ENCODE results near the gene SMU1.

SMU1 gene

GRCh38 chr9:33030285-33030684 is 46.2 kb downstream of the SMU1 start:
- TF ChIP-seq CTCF (IDR thresholded peaks at IDR 0.05; ENCODE audit: extremely low read depth, missing control alignments) = no peak
- DNase-seq (ENCODE audit: low spot score) = no peak

GRCh38 chr9:33029231-33029786 is 47.2 kb downstream of the SMU1 start:
- DNase-seq (ENCODE audit: low spot score) = no peak

GRCh38 chr9:33025572-33026342 is 50.7 kb downstream of the SMU1 start:
- no peak for TF ChIP-seq CTCF (IDR thresholded peaks at IDR 0.05; ENCODE audit: extremely low read depth, missing control alignments)
- DNase-seq (ENCODE audit: low spot score) = peak; percentile 85

More at GRCh38 chr9:33029231-33029786, 47.2 kb downstream of the SMU1 start:
- no peak for TF ChIP-seq CTCF (IDR thresholded peaks at IDR 0.05; ENCODE audit: extremely low read depth, missing control alignments)

- peak; percentile 97 for DNase-seq (ENCODE audit: low spot score)
- TF ChIP-seq CTCF (IDR thresholded peaks at IDR 0.05; ENCODE audit: extremely low read depth, missing control alignments) = no peak
These were observed 51.4 kb downstream of the SMU1 start, which contains the start of gene DNAJA1 for GRCh38 chr9:33024966-33025571. DNAJA1 (plus strand) TSS chr9:33025273; CDS start chr9:33026485, 1,212 bp downstream.

GRCh38 chr9:33024126-33024965 is 52.1 kb downstream of the SMU1 start:
- peak; percentile 43 for DNase-seq (ENCODE audit: low spot score)
- TF ChIP-seq CTCF (IDR thresholded peaks at IDR 0.05; ENCODE audit: extremely low read depth, missing control alignments) = no peak

- no peak for TF ChIP-seq CTCF (IDR thresholded peaks at IDR 0.05; ENCODE audit: extremely low read depth, missing control alignments)
- DNase-seq (ENCODE audit: low spot score) = no peak
These were observed 52.8 kb downstream of the SMU1 start for GRCh38 chr9:33023661-33024060.
